ENCODE measurements around the gene CREBBP. TPM values are rescaled to one million over a fixed set of nuclear protein-coding genes. Genes with fewer than 3 reads are reported as not detected.

Gene CREBBP
- total RNA-seq, 2 donors from 2014 or later = 65.0 to 103 TPM

DNA sequence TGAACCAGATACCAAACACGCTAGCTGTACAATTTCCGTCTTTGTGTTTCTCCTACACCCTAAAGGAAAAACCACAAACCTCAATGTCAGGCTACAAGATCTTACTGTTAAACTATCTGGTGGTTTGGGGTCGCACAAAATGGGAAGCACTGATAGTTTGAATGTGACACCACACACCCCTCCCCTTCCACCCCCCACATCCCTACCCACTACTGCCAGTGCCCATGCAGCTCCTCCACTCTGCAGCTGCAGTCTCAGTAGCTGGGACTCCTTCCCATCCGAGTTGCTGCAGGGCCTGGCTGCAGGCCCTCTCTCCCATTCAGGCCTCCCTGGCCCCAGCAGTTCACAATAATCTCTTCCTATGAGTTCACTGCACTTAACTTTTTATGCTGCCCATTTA lies 181.6 kb downstream of the CREBBP start:
- Histone ChIP-seq H3K9me3 (no peaks in the 10 kb centered on the region), H3K4me3 (no peak overlapping the region), H3K36me3 (peaks cover 3% of the 10 kb centered on the region), H3K4me1 (ENCODE audit: control insufficient read depth in 1 of 2, low read depth in 2 of 2) (no peaks in the 10 kb centered on the region), H3K27ac (no peak overlapping the region), H3K27me3 (replicated peaks; ENCODE audit: insufficient read depth) (no peaks in the 10 kb centered on the region)
- TF ChIP-seq, protein P1, sequence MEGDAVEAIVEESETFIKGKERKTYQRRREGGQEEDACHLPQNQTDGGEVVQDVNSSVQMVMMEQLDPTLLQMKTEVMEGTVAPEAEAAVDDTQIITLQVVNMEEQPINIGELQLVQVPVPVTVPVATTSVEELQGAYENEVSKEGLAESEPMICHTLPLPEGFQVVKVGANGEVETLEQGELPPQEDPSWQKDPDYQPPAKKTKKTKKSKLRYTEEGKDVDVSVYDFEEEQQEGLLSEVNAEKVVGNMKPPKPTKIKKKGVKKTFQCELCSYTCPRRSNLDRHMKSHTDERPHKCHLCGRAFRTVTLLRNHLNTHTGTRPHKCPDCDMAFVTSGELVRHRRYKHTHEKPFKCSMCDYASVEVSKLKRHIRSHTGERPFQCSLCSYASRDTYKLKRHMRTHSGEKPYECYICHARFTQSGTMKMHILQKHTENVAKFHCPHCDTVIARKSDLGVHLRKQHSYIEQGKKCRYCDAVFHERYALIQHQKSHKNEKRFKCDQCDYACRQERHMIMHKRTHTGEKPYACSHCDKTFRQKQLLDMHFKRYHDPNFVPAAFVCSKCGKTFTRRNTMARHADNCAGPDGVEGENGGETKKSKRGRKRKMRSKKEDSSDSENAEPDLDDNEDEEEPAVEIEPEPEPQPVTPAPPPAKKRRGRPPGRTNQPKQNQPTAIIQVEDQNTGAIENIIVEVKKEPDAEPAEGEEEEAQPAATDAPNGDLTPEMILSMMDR (IDR thresholded peaks at IDR 0.05) = no peak
- no peak for DNase-seq (ENCODE audit: low spot score)
- no peak for ATAC-seq (ENCODE audit: insufficient number of reproducible peaks, low FRiP score, low read depth)

DNA sequence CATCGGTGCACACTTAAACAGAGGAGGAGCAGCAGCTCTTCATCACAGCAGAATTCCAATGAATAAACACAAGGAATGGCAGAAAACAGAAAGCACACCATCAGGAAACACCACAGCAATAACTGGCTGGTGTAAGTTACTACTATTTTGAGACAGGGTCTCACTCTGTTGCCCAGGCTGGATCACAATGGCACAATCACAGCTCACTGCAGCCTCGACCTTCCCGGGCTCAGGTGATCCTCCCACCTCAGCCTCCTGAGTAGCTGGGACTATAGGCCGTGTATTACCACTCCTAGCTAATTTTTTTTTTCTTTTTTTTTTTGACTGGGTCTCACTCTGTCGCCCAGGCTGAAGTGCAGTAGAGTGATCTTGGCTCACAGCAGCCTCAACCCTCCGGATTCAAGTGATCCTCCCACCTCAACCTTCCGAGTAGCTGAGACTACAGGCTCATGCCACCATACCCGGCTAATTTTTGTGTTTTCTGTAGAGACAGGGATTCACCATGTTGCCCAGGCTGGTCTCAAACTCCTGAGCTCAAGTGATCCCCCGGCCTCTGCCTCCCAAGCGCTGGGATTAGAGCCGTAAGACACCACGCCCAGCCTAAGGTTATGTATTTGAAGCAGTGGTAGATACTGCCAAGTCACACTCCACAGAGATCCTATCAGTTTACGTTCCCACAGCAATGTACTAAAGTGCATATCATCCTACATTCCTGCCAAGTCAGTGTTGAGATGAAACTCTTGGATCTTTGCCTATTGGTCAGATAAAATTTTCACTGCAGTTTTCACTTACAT lies 183.9 kb downstream of the CREBBP start:
- DNase-seq (ENCODE audit: low spot score) (no peak), ATAC-seq (ENCODE audit: insufficient number of reproducible peaks, low FRiP score, low read depth) (no peak)
- H3K9me3 ChIP-seq = no peaks in the 10 kb centered on the region
- peaks cover 3% of the 10 kb centered on the region for H3K36me3 ChIP-seq
- no peaks in the 10 kb centered on the region for H3K4me1 ChIP-seq (ENCODE audit: control insufficient read depth in 1 of 2, low read depth in 2 of 2)
- TF ChIP-seq, protein P1 (IDR thresholded peaks at IDR 0.05) = no peak
- no peak overlapping the region for H3K27ac ChIP-seq
- H3K4me3 ChIP-seq = no peak overlapping the region
- H3K27me3 ChIP-seq (replicated peaks; ENCODE audit: insufficient read depth) = no peaks in the 10 kb centered on the region

DNA sequence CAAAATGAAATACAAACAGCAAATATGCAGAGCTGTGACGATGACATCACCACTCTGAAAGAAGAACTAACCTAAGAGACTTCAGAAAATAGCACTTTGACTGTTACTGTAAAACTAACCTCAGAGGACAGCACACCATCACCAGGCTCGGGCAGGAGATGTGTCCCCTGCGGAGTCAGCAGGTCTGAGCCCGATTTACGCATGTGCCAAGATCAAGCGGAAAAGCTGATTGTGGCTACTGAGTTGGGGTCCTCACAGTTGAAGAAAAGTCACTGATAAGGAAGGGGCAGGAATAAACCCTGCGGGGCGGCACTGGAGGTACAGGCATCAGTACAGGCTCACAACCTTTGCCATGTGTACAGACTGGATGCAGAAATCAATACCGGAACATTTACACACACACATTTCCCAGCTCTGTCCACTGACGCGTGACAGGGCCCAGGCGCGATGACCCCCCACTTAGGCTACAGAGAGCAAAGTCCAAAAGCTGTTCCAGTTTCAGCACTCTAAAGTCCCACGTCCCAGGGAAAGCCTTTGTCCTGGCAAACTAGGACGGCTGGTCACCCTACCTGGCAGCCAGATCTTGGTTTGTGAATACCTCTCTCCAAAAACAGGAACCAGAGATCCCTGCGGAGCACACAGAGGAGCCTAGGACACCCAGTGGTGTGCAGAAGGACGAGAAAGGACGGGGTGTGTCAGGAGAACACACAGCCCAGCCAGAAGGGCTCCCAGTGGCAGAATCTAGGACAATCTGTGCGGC lies 184.7 kb downstream of the CREBBP start:
- H3K27ac ChIP-seq = no peak overlapping the region
- no peaks in the 10 kb centered on the region for H3K9me3 ChIP-seq
- peaks cover 0 to 4% of the 10 kb centered on the region in 2 donors for H3K4me1 ChIP-seq (ENCODE audit: control insufficient read depth in 1 of 2, low read depth in 2 of 2)
- H3K4me3 ChIP-seq = no peak overlapping the region
- H3K27me3 ChIP-seq (replicated peaks; ENCODE audit: insufficient read depth) = no peaks in the 10 kb centered on the region
- peaks cover 3% of the 10 kb centered on the region for H3K36me3 ChIP-seq
- TF ChIP-seq, protein P1 (IDR thresholded peaks at IDR 0.05) = no peak
- no peak for ATAC-seq (ENCODE audit: insufficient number of reproducible peaks, low FRiP score, low read depth)
- no peak for DNase-seq (ENCODE audit: low spot score)

DNA sequence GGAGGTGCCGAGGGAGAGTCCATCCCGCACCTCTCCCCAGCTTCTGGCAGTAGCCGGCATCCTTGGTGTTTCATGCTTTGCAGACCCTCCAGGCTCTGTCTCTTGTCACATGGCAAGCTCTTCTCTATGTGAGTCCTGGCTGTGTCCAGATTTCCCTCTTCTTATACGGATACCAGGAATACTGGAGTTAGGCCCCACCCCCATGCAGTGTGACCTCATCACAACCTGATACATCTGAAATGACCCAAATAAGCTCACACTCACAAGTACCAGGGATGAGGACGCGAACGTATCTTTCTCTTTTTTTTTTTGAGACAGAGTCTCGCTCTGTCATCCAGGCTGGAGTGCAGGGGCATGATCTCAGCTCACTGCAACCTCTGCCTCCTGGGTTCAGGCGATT lies 186.5 kb downstream of the CREBBP start:
- no peaks in the 10 kb centered on the region for H3K27me3 ChIP-seq (replicated peaks; ENCODE audit: insufficient read depth)
- ATAC-seq (ENCODE audit: insufficient number of reproducible peaks, low FRiP score, low read depth) = no peak
- no peak for DNase-seq (ENCODE audit: low spot score)
- TF ChIP-seq, protein P1 (IDR thresholded peaks at IDR 0.05) = no peak
- H3K9me3 ChIP-seq = no peaks in the 10 kb centered on the region
- H3K27ac ChIP-seq = no peak overlapping the region
- H3K4me1 ChIP-seq (ENCODE audit: control insufficient read depth in 1 of 2, low read depth in 2 of 2) = peaks cover 5 to 13% of the 10 kb centered on the region in 2 donors
- no peak overlapping the region for H3K4me3 ChIP-seq
- H3K36me3 ChIP-seq = no peaks in the 10 kb centered on the region

DNA sequence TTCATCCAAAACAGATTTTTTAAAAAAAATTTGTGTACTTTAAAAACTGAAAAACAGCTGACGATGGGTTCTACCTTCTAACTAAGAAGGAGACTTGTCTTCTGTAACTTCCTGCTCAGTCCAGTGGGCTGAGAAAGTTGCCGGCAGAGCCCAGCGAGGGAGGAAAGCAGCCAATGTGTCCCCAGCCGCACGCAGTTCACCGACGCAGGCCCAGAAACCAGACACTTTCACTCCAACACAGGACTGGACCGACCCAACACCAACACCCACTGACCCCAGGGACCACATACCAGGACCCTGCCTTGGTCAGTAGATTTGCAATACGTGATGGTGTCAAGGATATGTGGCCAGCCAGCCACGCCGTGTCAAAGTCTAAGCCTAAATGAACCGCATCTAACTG lies 188.8 kb downstream of the CREBBP start:
- TF ChIP-seq, protein P1 (IDR thresholded peaks at IDR 0.05) = no peak
- no peak for DNase-seq (ENCODE audit: low spot score)
- H3K36me3 ChIP-seq = peaks cover 7% of the 10 kb centered on the region
- no peak overlapping the region for H3K27ac ChIP-seq
- H3K4me3 ChIP-seq = no peak overlapping the region
- no peak for ATAC-seq (ENCODE audit: insufficient number of reproducible peaks, low FRiP score, low read depth)
- H3K9me3 ChIP-seq = no peaks in the 10 kb centered on the region
- no peaks in the 10 kb centered on the region for H3K27me3 ChIP-seq (replicated peaks; ENCODE audit: insufficient read depth)
- H3K4me1 ChIP-seq (ENCODE audit: control insufficient read depth in 1 of 2, low read depth in 2 of 2) = peaks cover 5 to 13% of the 10 kb centered on the region in 2 donors

All from thoracic aorta (tissue), 2 donors.